ENCODE measurements around the gene MEF2C.

Gene MEF2C

GRCh38 chr5:88682131-88682530, 200.9 kb downstream of the MEF2C start:
- peaks cover 4% of the 10 kb centered on the region for H3K9me3 Mint-ChIP-seq
- no peak overlapping the region for H3K27ac Mint-ChIP-seq
- no peaks in the 10 kb centered on the region for H3K4me1 Mint-ChIP-seq
- peaks cover 100% of the 10 kb centered on the region for H3K27me3 Mint-ChIP-seq (ENCODE audit: low read depth)
- no peak overlapping the region for H3K4me3 Mint-ChIP-seq
- TF ChIP-seq CTCF (IDR thresholded peaks at IDR 0.05; ENCODE audit: unreplicated experiment in 3 of 3): no peak
- no peaks in the 10 kb centered on the region for H3K36me3 Mint-ChIP-seq (ENCODE audit: low read depth)

- no peak overlapping the region for H3K4me3 Mint-ChIP-seq
- H3K27ac Mint-ChIP-seq: no peak overlapping the region
These were observed 201.7 kb downstream of the MEF2C start for GRCh38 chr5:88681211-88681803.

GRCh38 chr5:88680253-88681132, 202.5 kb downstream of the MEF2C start:
- H3K9me3 Mint-ChIP-seq: peaks cover 4% of the 10 kb centered on the region

More at GRCh38 chr5:88681211-88681803, 201.7 kb downstream of the MEF2C start:
- H3K27me3 Mint-ChIP-seq (ENCODE audit: low read depth): peaks cover 100% of the 10 kb centered on the region
- TF ChIP-seq CTCF (IDR thresholded peaks at IDR 0.05; ENCODE audit: unreplicated experiment in 3 of 3): no peak
- no peaks in the 10 kb centered on the region for H3K36me3 Mint-ChIP-seq (ENCODE audit: low read depth)
- peaks cover 4% of the 10 kb centered on the region for H3K9me3 Mint-ChIP-seq
- peaks cover 4% of the 10 kb centered on the region for H3K4me1 Mint-ChIP-seq

GRCh38 chr5:88679638-88680037, 203.3 kb downstream of the MEF2C start:
- no peak for TF ChIP-seq CTCF (IDR thresholded peaks at IDR 0.05; ENCODE audit: unreplicated experiment in 3 of 3)
- Mint-ChIP-seq H3K9me3 (peaks cover 4% of the 10 kb centered on the region), H3K4me1 (peaks cover 17% of the 10 kb centered on the region), H3K27me3 (ENCODE audit: low read depth) (peaks cover 100% of the 10 kb centered on the region), H3K27ac (no peak overlapping the region), H3K4me3 (peak overlapping the region; percentile 3 to 56 (median 16)), H3K36me3 (ENCODE audit: low read depth) (no peaks in the 10 kb centered on the region)

More at GRCh38 chr5:88680253-88681132, 202.5 kb downstream of the MEF2C start:
- Mint-ChIP-seq H3K4me3 (peak overlapping the region in 2 of 3 experiments; percentile 33 to 46), H3K4me1 (peaks cover 11% of the 10 kb centered on the region), H3K36me3 (ENCODE audit: low read depth) (no peaks in the 10 kb centered on the region), H3K27me3 (ENCODE audit: low read depth) (peaks cover 100% of the 10 kb centered on the region), H3K27ac (no peak overlapping the region)
- peak; percentile 98 to 99 (median 99) for TF ChIP-seq CTCF (IDR thresholded peaks at IDR 0.05; ENCODE audit: unreplicated experiment in 3 of 3)

- H3K27me3 Mint-ChIP-seq (ENCODE audit: low read depth): peaks cover 100% of the 10 kb centered on the region
- no peaks in the 10 kb centered on the region for H3K36me3 Mint-ChIP-seq (ENCODE audit: low read depth)
- peaks cover 4% of the 10 kb centered on the region for H3K9me3 Mint-ChIP-seq
- TF ChIP-seq CTCF (IDR thresholded peaks at IDR 0.05; ENCODE audit: unreplicated experiment in 3 of 3): no peak
- H3K4me3 Mint-ChIP-seq: peak overlapping the region; percentile 2 to 58 (median 20)
- H3K27ac Mint-ChIP-seq: no peak overlapping the region
- peaks cover 20% of the 10 kb centered on the region for H3K4me1 Mint-ChIP-seq
These were observed 204.1 kb downstream of the MEF2C start for GRCh38 chr5:88678770-88679381.

Data from nephron (organoid).